ENCODE data around the gene ZHX3. TPM values are rescaled to one million over a fixed set of nuclear protein-coding genes. Genes with fewer than 3 reads are reported as not detected.

The ZHX3 gene
- total and polyA plus RNA-seq, 2 of the 13 experiments (the other 11 are each of a cell fraction or from before 2014, with no cell fraction given), result 8.4 to 11.7 TPM

- no peak for TF ChIP-seq GPBP1L1 (CRISPR knock-in tag; IDR thresholded peaks at IDR 0.05)
- peak; percentile 80 for TF ChIP-seq AGO2 (optimal IDR thresholded peaks at IDR 0.05; ENCODE audit: low read depth, low read length)
- 0 out of 2 replicates have a peak, but pooled peaks have one; percentile 63 for TF ChIP-seq ZNF441 (CRISPR knock-in tag; IDR thresholded peaks at IDR 0.05; ENCODE audit: borderline replicate concordance)
- peak; percentile 93 for TF ChIP-seq CCDC6 (CRISPR knock-in tag; IDR thresholded peaks at IDR 0.05)
- TF ChIP-seq ZFP82 (CRISPR knock-in tag; IDR thresholded peaks at IDR 0.05; ENCODE audit: borderline replicate concordance), result no peak; the same call in 1 of the 2 replicates
- TF ChIP-seq RBM39 (IDR thresholded peaks at IDR 0.05; ENCODE audit: low read depth, low read length, poor library complexity, severe bottlenecking), result peak; percentile 95
- peak; percentile 73; the same call in 1 of the 2 replicates for TF ChIP-seq ZNF30 (CRISPR knock-in tag; IDR thresholded peaks at IDR 0.05)
- TF ChIP-seq ARID4A (CRISPR knock-in tag; IDR thresholded peaks at IDR 0.05; ENCODE audit: borderline replicate concordance), result peak; percentile 81
- no peak for TF ChIP-seq SCMH1 (CRISPR knock-in tag; IDR thresholded peaks at IDR 0.05; ENCODE audit: borderline replicate concordance)
- peak; percentile 33; the same call in 1 of the 2 replicates for TF ChIP-seq ETV6 (CRISPR knock-in tag; conservative IDR thresholded peaks at IDR 0.05)
- no peak for TF ChIP-seq RFX1 (IDR thresholded peaks at IDR 0.05)
- TF ChIP-seq HINFP (CRISPR knock-in tag; IDR thresholded peaks at IDR 0.05; ENCODE audit: low read depth), result peak; percentile 16; the same call in 1 of the 2 replicates
- no peak; the same call in 1 of the 2 replicates for TF ChIP-seq ZNF616 (CRISPR knock-in tag; IDR thresholded peaks at IDR 0.05; ENCODE audit: low read depth)
- TF ChIP-seq TEF (CRISPR knock-in tag; IDR thresholded peaks at IDR 0.05), result no peak
- 0 out of 2 replicates have a peak, but pooled peaks have one; percentile 61 for TF ChIP-seq ZNF121 (CRISPR knock-in tag; IDR thresholded peaks at IDR 0.05)
- 0 out of 2 replicates have a peak, but pooled peaks have one; percentile 8 for TF ChIP-seq ZSCAN22 (CRISPR knock-in tag; IDR thresholded peaks at IDR 0.05)
- peak; percentile 52; the same call in 1 of the 2 replicates for TF ChIP-seq SP2 (CRISPR knock-in tag; IDR thresholded peaks at IDR 0.05)
- peak; percentile 93; the same call in 1 of the 2 replicates for TF ChIP-seq ARHGAP35 (CRISPR knock-in tag; IDR thresholded peaks at IDR 0.05; ENCODE audit: borderline replicate concordance)
These were observed 179.7 kb downstream of the ZHX3 start (continued) for GRCh38 chr20:41137614-41138474.
